Trophoblast cell (in vitro differentiated cells and primary cell): ENCODE data around the gene ATP6V1E1.

ENCODE experiments used
- DNase-seq, 2 donors: peaks; one replicate each; pipeline ENCODE4 v3.0.0-alpha.2; 2016
- H2AFZ ChIP-seq: 2 replicates; pipeline ENCODE4 v1.6.1; 2013; ENCODE audit warnings: low read length, moderate library complexity, mild to moderate bottlenecking; ENCODE audit not compliant: insufficient read depth, poor library complexity
- H2AK5ac ChIP-seq: 2 replicates; pipeline ENCODE4 v1.6.1; 2013; ENCODE audit warnings: mild to moderate bottlenecking, low read length
- H2BK120ac ChIP-seq: 2 replicates; pipeline ENCODE4 v1.6.1; 2013; ENCODE audit warnings: low read length, mild to moderate bottlenecking, moderate library complexity; ENCODE audit not compliant: insufficient read depth, poor library complexity
- H2BK12ac ChIP-seq: 2 replicates; pipeline ENCODE4 v1.6.1; 2013; ENCODE audit warnings: mild to moderate bottlenecking, low read length, moderate library complexity
- H2BK5ac ChIP-seq: 2 replicates; pipeline ENCODE4 v1.6.1; 2013; ENCODE audit warnings: low read length, low read depth, moderate library complexity, mild to moderate bottlenecking; ENCODE audit not compliant: poor library complexity
- H3K14ac ChIP-seq: 2 replicates; pipeline ENCODE4 v1.6.1; 2013; ENCODE audit warnings: mild to moderate bottlenecking, low read length
- H3K18ac ChIP-seq: 2 replicates; pipeline ENCODE4 v1.6.1; 2013; ENCODE audit warnings: mild to moderate bottlenecking, low read length
- H3K23ac ChIP-seq: 2 replicates; pipeline ENCODE4 v1.6.1; 2013; ENCODE audit warnings: low read length
- H3K27ac ChIP-seq: 2 replicates; pipeline ENCODE4 v1.5.1; 2013; ENCODE audit warnings: low read depth, mild to moderate bottlenecking, inconsistent platforms, low read length, moderate library complexity
- H3K27me3 ChIP-seq: 2 replicates; pipeline ENCODE4 v1.6.1; 2013; ENCODE audit warnings: inconsistent platforms, mild to moderate bottlenecking, low read length, moderate library complexity; ENCODE audit not compliant: insufficient read depth
- H3K36me3 ChIP-seq, 2 experiments: 1 replicate in 1 of 2; 2 replicates in 1 of 2; pipeline ENCODE4 v1.6.1; 2013; ENCODE audit warnings: low read length in 2 of 2, mild to moderate bottlenecking in 2 of 2, moderate library complexity in 1 of 2; ENCODE audit not compliant: insufficient read depth in 2 of 2, control insufficient read depth in 1 of 2
- H3K4ac ChIP-seq: 2 replicates; pipeline ENCODE4 v1.6.1; 2013; ENCODE audit warnings: low read depth, mild to moderate bottlenecking, low read length, moderate library complexity
- H3K4me1 ChIP-seq, 2 experiments: 1 replicate in 1 of 2; 2 replicates in 1 of 2; pipeline ENCODE4 v1.6.1; 2013; ENCODE audit warnings: low read length in 2 of 2, mild to moderate bottlenecking in 2 of 2, moderate library complexity in 1 of 2; ENCODE audit not compliant: insufficient read depth in 2 of 2, control insufficient read depth in 1 of 2
- H3K4me2 ChIP-seq: 2 replicates; pipeline ENCODE4 v1.6.1; 2013; ENCODE audit warnings: inconsistent platforms, mild to moderate bottlenecking, low read length, moderate library complexity
- H3K4me3 ChIP-seq: 2 replicates; pipeline ENCODE4 v1.5.1; 2013; ENCODE audit warnings: mild to moderate bottlenecking, low read depth, low read length, inconsistent platforms
- H3K79me1 ChIP-seq: one replicate; pipeline ENCODE4 v1.6.1; 2013; ENCODE audit warnings: low read length
- H3K79me2 ChIP-seq: 2 replicates; pipeline ENCODE4 v1.6.1; 2013; ENCODE audit warnings: low read length, mild to moderate bottlenecking; ENCODE audit not compliant: control insufficient read depth, insufficient read depth, poor library complexity
- H3K9ac ChIP-seq: 2 replicates; pipeline ENCODE4 v1.6.1; 2013; ENCODE audit warnings: mild to moderate bottlenecking, low read length
- H3K9me3 ChIP-seq: 2 replicates; pipeline ENCODE4 v1.6.1; 2013; ENCODE audit warnings: low read depth, mild to moderate bottlenecking, control low read depth, inconsistent platforms, low read length; ENCODE audit not compliant: insufficient read depth
- H4K12ac ChIP-seq: 2 replicates; pipeline ENCODE4 v1.6.1; 2013; ENCODE audit warnings: low read depth, mild to moderate bottlenecking, low read length, moderate library complexity
- H4K8ac ChIP-seq: 2 replicates; pipeline ENCODE4 v1.6.1; 2013; ENCODE audit warnings: low read depth, mild to moderate bottlenecking, low read length, moderate library complexity
- H4K91ac ChIP-seq: one replicate; pipeline ENCODE4 v1.6.1; 2013; ENCODE audit warnings: low read depth, mild to moderate bottlenecking, low read length, moderate library complexity
- WGBS: extraction: QIAGEN DNeasy Blood & Tissue Kit; methylation state at CpG from one replicate; pipeline ENCODE4 v1.1.7; 2013; ENCODE audit warnings: missing lambda C conversion rate; ENCODE audit not compliant: insufficient read length, insufficient coverage; ENCODE audit errors: extremely low coverage; 5-methylcytosine and 5-hydroxymethylcytosine counted together

Gene ATP6V1E1

DNA sequence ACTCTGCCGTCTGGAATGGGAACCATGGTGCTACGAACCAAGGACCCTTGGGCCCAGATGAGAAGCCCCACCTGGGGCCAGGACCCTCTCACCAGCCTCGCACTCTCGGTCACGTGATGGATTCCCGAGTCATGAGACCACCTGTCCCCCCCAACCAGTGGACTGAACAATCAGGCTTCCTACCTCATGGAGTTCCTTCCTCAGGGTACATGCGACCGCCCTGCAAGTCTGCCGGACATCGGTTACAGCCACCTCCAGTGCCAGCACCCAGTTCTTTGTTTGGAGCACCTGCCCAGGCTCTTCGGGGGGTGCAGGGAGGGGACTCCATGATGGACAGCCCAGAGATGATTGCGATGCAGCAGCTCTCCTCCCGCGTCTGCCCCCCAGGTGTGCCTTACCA, 86.1 kb downstream of the ATP6V1E1 start:
- no peak overlapping the region for H3K18ac ChIP-seq
- H4K91ac ChIP-seq: no peak overlapping the region
- H3K4me1 ChIP-seq: no peaks in the 10 kb centered on the region
- H3K23ac ChIP-seq: no peak overlapping the region
- no peaks in the 10 kb centered on the region for H3K79me1 ChIP-seq
- no peaks in the 10 kb centered on the region for H3K79me2 ChIP-seq
- H2AK5ac ChIP-seq: no peak overlapping the region
- no peak overlapping the region for H3K27ac ChIP-seq
- no peak overlapping the region for H2AFZ ChIP-seq
- H2BK5ac ChIP-seq: no peak overlapping the region
- H2BK12ac ChIP-seq: no peak overlapping the region
- H3K4ac ChIP-seq: no peak overlapping the region
- H3K4me3 ChIP-seq: no peak overlapping the region
- H4K12ac ChIP-seq: no peak overlapping the region
- no peak overlapping the region for H3K14ac ChIP-seq
- H3K9ac ChIP-seq: no peak overlapping the region
- H2BK120ac ChIP-seq: no peak overlapping the region
- H4K8ac ChIP-seq: no peak overlapping the region
- WGBS: no CpG with 5 or more reads among the region's 14 CpGs
- no peaks in the 10 kb centered on the region for H3K27me3 ChIP-seq
- DNase-seq: no peak
- peaks cover 11 to 23% of the 10 kb centered on the region in 2 experiments for H3K36me3 ChIP-seq
- H3K4me2 ChIP-seq: no peak overlapping the region
- no peaks in the 10 kb centered on the region for H3K9me3 ChIP-seq
